GM18511 (cell line): ENCODE data around the gene PDXK.
A peak's percentile ranks its signal among the peaks of the same experiment; 100 is the strongest.

Experiments used
- ATAC-seq: cut with Tn5 transposase; IDR thresholded peaks from one replicate; pipeline ENCODE4 v1.9.1; 2021; ENCODE audit warnings: mild to moderate bottlenecking, moderate library complexity; ENCODE audit not compliant: unreplicated experiment

The PDXK gene

DNA sequence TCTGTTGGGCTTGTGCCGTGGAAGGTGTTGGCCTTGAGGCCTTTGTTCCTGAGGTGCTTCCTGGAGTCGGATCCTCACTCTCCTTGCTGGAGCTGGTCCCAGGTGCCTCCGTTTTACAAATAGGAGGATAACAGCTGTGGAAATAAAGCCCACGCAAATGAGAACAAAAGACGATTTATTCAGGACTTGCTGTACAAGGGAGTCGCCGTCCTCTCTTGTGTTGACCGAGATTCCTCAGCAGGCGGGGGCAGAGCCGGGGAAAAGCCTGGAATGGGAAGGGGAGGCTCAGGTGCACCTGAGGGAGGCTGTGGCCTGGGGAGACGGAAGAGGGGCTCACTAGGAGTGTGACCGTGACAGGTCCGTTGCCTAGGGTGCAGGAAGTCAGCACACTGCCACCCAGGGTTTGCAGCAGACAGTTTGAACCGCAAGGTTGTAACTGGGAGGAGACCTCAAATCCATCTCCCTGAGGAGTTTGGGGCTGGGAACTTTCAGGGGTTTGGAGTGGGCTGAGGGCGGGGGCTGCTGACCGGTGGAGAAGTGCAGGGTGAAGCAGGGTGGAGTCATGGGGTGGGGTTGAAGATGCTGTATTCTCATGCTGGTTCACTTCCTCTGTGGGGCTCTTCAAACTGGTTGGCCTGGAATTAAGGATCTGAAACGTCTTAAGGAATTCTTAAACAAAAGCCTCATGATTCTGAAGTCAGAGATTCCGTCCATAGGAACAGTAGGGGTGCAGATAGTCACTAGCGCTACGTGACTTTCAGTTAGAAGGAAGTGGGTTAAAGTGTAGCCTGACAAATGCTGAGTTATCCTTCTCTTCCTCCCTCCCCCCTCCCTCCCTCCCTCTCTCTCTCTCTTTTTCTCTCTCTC is 59.8 kb downstream of the PDXK start:
- ATAC-seq: no peak

DNA sequence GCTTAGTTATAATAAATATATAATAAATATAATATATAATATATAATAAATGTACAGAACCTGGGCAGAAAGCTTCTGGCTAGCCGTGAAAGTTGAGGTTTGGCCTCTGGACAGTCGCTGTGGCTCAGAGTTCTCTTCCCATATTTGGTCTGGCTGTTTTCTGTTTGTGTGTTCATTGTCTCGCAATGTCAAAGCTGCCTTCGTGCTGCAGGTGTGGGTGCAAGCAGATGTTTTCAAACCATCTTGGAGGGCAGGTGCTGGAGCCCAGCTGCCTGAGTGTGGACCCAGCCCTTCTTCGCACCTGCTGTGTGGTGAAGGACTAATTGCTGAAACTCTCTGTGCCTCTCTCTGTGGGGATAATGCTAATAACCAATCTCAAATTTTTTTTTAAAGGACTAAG is 60.7 kb downstream of the PDXK start:
- no peak for ATAC-seq

DNA sequence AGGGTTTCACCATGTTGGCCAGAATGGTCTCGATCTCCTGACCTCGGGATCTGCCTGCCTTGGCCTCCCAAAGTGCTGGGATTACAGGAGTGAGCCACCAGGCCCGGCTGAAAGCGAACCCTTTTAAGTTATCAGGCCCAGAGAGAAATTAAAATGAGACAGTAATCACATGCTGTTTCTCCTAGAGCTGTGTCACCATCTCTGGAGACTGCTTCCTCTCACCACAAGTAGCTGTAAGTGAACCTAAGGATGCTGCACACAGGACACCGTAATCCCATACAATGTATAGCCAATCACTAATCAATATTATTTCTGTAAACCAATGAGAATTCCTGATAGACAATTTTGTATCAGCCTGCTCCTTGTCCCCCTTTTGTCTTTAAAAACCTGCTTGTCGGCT is 62.9 kb downstream of the PDXK start:
- no peak for ATAC-seq

DNA sequence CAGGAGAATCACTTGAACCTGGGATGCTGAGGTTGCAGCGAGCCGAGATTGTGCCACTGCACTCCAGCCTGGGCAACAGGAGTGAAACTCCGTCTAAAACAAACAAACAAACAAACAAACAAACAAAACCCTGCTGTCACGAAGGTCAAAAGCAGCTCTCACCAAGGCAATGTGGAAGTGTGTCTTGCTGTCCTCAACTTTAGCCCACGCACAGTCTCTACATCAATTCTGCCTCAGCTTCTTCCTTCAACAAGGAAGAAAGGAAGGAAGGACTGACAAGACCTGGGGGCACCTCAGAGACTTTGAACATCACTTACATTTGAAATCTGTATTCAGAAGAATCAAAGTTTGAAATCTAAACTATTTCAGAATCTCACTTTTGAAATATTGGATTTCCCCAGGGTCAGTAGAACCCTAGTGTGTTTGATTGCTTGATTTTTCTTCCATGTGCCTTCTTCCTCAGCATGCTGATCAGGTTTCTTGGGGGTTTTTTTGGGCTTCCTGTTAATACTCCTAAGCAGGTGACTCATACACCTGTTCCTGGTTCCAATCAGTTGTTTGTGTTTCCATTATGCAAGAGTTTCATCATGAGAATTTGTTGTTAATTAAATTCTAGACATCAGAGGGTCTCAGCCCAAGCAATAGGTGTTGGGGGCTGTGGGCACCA is 63.6 kb downstream of the PDXK start:
- no peak for ATAC-seq

DNA sequence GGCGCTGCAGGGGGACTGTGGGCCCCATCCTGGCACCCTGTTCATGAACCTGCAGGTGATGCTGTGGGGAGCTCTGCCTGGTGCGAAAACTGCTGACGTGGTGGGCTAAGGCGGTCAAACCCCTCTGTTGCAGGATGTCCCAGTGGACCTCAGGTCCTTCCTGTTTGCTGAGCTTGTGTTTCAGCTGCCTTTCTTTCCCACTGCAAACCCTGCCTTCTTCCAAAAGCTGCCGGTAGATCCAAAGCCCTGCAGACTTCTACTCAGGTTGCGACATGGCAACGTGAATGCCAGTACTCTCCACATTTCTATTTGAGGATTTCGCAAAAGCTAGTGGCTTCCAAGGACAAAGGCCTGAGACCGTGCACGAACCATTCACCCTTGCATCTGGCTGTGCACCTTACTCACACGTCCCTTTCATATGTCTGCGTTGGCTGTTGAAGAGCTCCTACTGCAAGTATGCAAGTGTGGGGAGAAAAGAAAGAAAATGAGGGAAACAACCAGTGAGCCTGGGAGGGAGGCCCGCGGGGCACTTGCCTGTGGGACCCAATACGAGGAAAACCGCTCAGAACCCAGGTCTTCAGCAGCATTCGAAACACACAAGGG is 64.3 kb downstream of the PDXK start:
- no peak for ATAC-seq

DNA sequence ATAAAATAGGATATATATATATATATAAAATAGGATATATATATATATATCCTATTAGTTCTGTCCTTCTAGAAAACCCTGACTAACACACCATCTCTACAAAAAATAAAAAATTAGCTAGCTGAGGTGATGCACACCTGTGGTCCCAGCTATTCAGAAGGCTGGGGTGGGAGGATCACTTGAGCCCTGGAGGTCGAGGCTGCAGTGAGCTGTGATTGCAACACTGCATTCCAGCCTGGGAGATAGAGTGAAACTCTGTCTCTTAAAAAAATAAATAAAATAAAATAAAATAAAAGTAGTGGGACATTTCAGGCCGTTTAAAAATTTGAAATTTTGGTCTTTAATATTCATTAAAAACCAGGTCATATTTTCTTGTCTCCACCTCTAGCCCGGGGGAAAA is 66.2 kb downstream of the PDXK start:
- ATAC-seq: no peak

DNA sequence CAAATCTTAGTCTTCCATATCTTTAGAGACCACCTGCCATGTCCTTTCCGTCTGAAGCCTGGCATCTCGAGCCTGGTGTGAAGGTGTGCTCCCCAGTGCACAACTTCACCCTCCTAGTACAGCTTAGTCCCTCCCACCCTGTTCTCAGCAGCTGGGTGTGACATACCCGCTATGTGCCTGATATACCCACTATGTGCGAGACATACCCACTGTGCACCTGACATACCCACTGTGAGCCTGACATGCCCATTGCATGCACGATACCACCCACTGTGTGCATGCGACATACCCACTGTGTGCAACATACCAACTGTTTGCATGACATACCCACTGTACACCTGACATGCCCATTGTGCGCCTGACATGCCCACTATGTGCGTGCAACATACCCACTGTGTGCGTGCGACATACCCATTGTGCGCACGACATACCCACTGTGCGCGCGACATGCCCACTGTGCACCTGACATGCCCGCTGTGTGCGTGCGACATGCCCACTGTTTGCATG is 67.4 kb downstream of the PDXK start:
- ATAC-seq: no peak

DNA sequence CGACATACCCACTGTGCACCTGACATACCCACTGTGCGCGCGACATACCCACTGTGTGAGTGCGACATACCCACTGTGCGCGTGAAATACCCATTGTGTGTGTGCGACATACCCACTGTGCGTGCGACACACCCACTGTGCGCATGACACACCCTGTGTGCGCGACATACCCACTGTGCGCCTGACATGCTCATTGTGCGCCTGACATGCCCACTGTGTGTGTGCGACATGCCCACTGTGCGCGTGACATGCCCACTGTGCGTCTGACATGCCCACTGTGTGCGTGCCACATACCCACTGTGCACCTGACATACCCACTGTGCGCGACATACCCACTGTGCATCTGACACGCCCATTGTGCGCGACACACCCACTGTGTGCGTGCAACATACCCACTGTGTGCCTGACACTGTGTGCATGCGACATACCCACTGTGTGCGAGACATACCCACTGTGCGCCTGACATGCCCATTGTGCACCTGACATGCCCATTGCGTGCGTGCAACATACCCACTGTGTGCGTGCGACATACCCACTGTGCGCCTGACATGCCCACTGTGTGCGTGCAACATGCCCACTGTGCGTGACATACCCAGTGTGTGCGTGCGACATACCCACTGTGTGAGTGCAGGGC is 68.0 kb downstream of the PDXK start:
- ATAC-seq: no peak

DNA sequence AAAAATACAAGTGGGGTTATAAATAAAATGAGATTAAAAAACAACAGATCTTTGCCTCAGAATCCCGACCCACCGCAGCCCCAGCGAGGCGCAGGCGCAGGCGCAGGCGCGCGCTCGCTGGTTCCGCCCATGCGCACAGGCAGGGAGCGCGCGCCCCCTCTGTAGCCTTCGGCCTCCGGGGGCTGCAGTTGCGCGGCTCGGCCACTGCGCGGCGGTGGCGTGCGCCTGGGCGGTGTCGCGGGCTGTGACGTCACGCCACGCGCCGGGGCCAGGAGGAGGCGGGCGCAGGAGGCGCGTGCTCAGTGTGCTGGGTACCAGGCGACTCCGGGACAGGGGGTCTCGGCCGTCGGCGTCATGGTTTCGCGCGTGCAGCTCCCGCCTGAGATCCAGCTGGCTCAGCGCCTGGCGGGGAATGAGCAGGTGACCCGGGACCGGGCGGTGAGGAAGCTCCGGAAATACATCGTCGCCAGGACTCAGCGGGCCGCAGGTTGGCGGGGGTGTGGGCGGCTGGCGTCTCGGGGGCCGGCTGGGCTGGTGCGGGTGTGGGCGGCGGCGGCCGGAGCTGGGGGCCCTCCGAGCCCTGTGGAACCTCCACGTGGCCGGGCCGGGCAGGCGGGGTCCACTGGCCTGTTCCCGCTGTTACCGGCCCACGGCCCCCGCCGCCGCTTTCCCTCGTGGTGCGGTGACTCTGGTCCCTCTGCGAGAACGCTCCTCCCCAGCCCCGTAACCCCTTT is 70.5 kb downstream of the PDXK start, which contains the start of gene RRP1:
RRP1 (plus strand) TSS at position 302 of the 734 bp plus-strand sequence; CDS start at position 355, 53 bp downstream.
- ATAC-seq: peak; percentile 79

DNA sequence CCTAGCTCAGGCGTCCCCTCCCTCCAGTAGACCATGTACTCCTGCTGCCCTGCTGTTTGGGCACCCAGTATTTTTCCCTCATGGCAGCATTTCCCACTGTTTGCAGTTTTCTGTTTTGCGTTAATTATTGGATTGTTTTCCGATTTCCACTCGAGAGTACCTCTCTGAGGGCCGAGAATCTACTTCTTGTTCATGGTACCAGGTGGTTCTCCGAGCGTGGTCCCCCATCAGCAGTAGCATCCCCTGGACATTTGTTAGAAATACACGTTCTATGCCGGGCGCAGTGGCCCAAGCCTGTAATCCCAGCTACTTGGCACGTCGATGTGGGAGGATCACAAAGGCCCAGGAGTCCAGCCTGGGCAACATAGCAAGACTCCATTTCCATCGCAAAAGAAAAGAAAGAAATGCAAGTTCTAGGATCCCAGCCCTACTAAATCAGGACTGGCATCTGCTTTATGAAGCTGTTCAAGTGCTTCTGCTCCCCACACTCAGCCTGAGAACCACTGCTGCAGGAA is 71.1 kb downstream of the PDXK start:
- no peak for ATAC-seq

DNA sequence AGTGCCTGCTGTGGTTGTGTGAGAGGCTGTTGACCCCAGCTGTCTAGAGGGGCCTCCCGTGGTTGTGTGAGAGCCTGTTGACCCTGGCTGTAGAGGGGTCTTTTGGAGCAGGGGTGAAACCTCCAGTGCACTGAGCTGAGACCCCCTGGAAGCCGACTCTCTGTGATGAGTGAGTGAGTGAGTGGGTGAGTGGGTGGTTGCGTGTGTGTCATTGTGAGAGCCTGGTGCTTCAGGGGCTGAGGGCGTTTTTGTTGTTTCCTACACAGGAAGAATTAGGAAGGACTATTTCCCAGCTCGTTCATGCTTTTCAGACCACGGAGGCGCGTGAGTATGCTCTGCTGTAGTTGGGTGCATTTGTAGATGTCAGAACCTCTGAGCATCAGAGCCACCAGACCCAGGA is 73.5 kb downstream of the PDXK start:
- ATAC-seq: no peak

DNA sequence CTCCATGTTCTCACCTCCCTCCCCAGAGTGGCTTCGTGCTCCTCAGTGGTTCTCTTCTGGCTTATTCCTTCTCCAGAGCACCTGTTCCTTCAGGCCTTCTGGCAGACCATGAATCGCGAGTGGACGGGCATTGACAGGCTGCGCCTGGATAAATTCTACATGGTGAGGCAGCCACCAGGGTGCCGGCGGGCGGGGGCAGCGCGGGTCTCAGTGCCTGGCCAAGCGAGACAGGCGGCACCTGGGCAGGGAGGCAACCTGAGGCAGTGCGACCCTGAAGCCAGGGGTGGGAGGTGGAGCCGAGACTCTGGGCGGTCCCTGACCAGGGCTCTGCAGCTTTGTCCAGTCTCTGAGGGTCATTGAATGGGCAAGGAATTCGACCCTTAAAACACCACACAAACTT is 74.3 kb downstream of the PDXK start:
- no peak for ATAC-seq

DNA sequence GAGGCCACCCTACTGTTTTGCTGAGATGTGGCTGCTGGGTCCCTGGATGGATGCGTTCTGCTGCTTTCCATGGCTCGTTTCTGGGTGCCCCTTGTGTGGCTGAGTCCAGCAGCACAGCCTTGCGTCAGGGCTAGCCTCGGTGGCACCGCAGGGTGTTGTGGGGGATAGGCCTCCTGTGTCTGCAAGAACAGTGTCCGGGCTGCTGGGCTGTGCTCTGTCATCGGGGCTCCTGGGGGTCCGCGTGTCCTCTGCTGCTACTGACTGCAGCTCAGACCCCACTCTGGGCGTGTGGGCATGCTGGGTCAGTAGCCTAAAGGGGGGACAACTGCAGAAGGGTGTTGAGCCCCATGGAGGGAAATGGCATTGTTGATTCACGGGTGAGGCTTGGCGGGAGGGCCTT is 75.4 kb downstream of the PDXK start:
- no peak for ATAC-seq

DNA sequence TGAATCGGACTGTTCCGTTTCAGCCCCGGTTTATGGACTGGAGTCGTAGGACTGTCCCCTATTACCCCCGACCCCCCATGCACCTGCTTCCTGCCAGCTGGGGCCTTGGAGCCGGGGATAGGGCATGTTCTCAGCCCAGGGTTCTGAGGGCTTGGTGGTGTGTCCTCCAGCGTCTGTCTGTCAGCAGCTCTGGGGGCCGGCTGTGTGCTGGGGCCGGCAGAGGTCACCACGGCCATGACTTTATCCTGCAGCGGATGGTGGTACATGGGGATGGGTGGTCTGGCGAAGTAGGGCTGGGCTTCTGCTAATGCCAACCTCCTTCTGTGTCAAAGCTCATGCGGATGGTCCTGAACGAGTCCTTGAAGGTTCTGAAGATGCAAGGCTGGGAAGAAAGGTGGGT is 75.9 kb downstream of the PDXK start:
- ATAC-seq: no peak

DNA sequence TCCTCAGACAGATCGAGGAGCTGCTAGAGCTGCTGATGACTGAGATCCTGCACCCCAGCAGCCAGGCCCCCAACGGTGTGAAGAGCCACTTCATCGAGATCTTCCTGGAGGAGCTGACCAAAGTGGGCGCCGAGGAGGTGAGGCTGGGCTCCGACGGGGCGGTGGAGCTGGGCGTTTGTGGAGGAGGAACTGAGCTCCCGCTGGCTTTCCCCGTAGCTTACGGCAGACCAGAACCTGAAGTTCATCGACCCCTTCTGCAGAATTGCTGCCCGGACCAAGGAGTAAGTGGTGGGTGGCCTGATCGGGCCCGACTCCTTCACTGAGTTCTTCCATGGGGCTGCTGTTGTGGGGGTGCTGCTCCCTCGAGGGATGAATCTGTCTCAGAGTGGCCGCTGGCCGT is 78.5 kb downstream of the PDXK start:
- no peak for ATAC-seq

DNA sequence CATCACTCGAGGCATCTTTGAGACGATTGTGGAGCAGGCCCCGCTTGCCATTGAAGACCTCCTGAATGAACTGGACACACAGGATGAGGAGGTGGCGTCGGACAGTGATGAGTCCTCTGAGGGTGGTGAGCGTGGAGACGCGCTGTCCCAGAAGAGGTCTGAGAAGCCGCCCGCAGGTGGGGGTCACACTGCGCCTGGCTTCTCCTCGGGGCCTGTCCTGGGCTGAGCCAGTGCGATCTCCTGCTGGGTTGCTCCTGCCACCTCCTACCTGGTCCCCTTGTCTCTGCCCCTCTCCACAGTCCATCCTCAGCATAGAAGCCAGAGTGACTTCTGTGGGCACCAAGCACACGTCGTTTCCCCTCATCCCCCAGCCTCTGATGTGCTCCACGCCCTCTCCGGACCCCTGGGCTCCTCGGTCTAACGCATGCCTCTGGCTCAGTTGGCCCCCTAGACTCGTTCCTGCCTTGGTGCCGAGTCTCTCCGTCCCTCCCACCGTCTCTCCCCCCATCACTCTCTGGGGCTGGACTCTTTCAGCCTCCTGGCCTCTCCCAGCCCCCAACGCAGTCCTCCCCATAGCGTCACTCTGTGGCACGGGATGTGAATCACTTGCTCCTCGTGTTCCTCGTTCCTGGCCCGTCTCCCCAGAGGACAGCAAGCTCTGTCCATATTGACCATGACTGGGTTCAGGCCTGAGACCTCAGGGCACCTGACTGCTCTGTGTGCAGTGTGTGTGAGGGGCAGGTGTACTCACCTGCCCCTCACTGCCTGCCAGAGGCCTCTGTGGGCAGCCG is 79.2 kb downstream of the PDXK start:
- ATAC-seq: no peak

DNA sequence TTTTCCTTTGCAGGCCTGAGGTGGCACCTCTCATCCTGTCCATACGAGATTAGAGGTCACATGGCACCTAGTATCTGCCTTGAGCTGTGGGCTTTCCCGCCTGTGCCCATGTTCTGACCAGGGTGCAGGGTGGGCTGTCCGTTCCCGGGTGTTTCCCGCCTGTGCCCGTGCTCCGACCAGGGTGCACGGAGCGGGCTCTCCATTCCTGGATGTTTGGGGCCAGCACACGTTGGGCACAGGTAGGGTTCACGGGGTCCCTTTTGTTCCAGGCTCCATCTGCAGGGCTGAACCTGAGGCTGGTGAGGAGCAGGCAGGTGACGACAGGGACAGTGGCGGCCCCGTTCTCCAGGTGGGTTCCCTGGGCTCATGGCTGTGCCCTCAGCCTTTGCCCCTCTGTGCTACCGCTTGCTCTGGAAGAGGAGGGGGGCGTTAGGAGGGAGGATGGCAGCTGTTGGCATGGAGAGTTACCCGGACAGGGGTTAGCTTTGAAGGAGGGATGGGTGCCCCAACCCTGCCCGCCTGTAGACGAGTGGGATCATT is 80.4 kb downstream of the PDXK start:
- ATAC-seq: no peak

DNA sequence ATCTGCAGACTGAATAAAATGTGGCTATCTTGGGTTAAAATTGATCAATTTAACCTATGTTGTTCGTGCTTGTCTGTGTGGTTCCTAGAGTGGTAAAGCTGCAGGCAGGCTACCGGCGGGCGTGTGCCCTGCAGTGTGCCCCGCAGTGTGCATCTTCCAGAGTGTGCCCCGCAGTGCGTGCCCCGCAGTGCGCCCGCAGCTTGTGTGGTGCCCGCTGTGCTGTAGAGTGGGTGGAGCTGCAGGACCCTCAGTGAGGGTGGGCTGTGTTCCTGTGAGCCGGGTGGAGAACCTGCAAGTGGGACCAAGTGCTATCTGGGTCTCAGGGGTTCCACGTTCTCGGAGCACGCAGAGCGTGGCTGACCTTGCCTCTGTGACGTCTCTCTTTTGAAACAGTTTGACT is 81.2 kb downstream of the PDXK start:
- no peak for ATAC-seq

DNA sequence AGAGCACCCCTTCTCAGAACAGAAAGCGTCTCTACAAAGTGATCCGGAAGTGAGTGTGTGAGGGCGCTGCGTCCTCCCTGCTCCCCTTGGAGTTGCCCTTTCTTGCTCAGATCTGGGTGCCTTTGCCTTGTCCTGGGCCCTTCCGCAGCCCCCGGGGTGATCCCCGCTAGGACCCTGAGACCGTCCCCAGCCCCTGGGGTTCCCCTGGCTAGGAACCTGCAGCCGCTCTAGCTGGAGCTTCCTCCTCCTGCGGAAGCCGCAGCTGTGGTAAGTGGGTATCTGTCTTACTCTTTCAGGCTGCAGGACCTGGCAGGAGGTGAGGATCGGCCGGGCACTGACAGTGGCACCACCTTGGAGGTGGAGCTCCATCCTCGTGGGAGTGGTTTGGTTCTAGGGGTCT is 81.6 kb downstream of the PDXK start:
- ATAC-seq: no peak
